LNCAP (cell line): Measurements from ENCODE around the gene CHID1.

Source experiments
- TF ChIP-seq, protein P1 (sequence below): fragments of 450-650 bp; IDR thresholded peaks from 2 replicates; pipeline ENCODE4 v1.5.1; 2017; ENCODE audit warnings: mild to moderate bottlenecking

Gene CHID1

GRCh38 chr11:953512-953911 is 42.9 kb upstream of the CHID1 start:
- TF ChIP-seq, protein P1, sequence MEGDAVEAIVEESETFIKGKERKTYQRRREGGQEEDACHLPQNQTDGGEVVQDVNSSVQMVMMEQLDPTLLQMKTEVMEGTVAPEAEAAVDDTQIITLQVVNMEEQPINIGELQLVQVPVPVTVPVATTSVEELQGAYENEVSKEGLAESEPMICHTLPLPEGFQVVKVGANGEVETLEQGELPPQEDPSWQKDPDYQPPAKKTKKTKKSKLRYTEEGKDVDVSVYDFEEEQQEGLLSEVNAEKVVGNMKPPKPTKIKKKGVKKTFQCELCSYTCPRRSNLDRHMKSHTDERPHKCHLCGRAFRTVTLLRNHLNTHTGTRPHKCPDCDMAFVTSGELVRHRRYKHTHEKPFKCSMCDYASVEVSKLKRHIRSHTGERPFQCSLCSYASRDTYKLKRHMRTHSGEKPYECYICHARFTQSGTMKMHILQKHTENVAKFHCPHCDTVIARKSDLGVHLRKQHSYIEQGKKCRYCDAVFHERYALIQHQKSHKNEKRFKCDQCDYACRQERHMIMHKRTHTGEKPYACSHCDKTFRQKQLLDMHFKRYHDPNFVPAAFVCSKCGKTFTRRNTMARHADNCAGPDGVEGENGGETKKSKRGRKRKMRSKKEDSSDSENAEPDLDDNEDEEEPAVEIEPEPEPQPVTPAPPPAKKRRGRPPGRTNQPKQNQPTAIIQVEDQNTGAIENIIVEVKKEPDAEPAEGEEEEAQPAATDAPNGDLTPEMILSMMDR = no peak

DNA sequence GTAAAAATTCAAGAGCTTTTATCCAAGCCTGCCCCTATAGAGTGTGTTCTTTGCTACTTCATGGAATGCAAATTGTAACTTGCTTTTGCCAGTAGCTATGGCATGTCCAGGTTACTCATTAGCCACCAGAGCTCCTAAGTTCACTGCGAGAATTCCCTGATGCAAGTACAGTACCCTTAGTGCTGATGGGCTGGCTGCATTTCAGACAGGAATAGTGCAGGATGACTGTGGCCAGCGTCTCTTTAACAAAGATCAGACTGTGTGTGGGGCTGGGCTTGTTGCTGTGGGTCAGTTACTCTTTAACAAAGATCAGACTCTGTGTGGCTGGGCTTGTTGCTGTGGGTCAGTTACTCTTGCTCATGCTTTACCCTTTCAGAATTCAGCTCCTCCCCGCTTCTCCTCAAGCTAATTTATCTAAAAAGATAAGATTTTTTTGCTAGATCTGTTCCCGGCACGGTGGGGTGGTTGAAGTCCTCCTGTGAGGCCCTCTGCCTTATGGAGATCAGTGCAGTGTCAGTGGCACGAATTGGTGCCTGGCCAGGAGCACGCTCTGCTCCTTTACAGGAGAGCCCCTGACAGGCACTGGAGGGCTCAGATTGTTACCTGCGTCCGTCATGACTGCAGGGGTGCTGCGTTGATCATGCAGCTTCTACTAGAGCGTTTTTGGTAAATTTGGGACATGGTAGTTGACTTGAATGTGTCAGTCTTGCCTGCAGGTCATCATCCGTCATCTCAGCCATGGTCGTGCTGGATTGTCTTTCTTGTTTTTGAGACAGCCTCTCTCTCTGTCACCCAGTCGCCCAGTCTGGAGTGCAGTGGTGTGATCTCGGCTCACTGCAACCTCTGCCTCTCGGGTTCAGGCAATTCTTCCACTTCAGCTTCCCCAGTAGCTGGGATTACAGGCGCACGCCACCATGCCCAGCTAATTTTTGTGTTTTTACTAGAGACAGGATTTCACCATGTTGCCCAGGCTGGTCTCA is 42.1 kb upstream of the CHID1 start:
- TF ChIP-seq, protein P1 = no peak

DNA sequence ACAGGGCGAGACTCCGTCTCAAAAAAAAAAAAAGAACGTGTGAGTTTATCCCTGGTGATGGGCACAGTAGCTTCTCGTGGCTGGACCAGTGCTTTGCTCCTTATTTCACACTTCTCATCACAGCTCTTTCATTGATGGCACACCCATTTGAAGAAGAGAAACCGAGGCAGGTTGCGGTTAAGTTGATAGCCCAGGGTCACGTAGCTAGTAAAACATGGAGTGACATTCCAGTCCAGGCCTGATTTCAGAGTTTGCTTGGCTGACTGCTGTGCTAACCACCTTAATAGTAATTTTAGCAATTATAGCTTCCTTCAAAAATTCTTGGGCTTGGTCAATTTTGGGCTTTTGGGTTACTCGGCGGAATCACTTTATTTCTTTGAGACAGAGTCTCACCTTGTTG is 40.9 kb upstream of the CHID1 start:
- TF ChIP-seq, protein P1 = no peak

- TF ChIP-seq, protein P1 = no peak
Observed at GRCh38 chr11:947744-948143, 37.1 kb upstream of the CHID1 start.

DNA sequence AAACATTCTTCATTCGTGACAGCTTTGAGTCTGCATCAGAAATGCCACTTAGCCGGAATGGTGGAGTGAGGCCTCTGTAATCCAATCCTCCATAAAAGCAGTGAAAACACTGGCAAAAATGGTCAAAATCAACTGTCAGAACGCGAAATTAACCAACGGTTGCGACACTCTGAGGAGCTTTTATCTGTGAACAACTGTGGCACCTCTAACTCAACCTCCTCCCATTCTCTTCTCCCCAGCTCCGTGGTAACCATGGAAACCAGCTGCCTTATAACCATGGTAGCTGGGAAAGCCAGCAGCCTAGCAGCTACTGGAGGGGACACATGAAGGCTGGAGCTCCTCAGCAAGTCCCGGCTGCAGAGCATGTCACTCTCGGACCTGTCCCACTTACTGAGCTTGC is 35.4 kb upstream of the CHID1 start:
- TF ChIP-seq, protein P1 = no peak

DNA sequence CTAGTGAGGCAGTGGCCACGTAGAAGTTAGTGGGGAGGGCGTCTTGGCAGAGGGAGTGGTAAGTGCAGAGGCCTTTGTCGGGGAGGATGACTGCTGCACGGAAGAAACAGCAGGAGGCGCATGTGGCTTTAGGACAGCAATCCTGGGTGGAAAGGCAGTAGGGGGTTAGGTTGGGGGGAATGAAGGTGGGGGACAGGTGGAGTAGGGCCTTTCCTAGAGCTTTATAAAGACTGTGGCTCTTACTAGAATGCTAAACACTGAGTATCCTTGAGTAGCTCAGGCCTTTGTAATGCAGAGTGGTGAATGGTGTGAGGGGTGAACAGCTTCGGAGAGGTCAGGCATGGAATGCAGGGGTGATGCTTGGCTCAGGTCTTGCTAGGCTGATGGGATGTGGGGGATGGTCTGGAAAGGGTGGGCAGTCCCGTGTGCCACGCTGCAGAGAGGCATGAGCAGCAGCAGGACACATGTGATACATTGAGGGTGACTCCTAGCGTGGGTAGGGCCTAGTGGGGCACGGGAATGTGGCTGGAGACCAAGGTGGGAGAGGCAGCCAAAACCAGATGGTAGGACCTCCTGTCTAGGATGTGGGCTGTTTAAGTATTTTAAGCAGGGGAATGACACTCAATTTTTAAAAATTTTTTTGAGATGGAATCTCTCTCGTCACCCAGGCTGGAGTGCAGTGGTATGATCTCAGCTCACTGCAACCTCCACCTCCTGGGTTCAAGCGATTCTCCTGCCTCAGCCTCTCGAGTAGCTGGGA is 34.3 kb upstream of the CHID1 start:
- TF ChIP-seq, protein P1 = no peak

DNA sequence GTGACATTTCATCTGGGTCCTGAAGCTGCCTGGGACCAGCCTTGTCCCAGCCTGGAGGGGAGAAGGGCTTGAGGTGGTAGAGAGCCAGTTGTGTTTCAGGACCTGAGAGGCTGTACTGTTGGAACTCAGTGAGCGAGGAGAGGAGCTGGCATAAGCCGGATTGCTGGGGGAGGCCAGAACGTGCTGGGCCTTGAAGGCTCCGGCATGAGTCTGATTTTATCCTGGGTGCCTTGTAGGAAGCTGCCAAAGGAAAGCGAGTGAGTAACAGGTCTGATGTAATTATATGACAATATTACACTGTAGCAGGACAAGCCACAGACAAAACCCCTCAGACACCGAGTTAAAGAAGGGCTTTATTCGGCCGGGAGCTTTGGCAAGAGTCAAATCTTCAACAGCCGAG is 32.2 kb upstream of the CHID1 start:
- TF ChIP-seq, protein P1 = no peak
